GM23338 (cell line): ENCODE results near the gene MAPK8. TPM values are rescaled to one million over a fixed set of nuclear protein-coding genes. Genes with fewer than 3 reads are reported as not detected.
A peak's percentile ranks its signal among the peaks of the same experiment; 100 is the strongest.

Source experiments
- ATAC-seq: fragments of 200-7000 bp; cut with Tn5 transposase; 3 replicates; pipeline ENCODE4 v1.9.1; 2020
- DNase-seq: peaks from one replicate; pipeline ENCODE4 v3.0.0-alpha.2; 2015; ENCODE audit warnings: low spot score
- H2AFZ ChIP-seq: fragments of 200-600 bp; sonication (generic); 2 replicates; pipeline ENCODE4 v1.8.0; 2016; ENCODE audit warnings: antibody characterized with exemption, mild to moderate bottlenecking, moderate library complexity
- H3F3A ChIP-seq: fragments of 200-600 bp; sonication (generic); replicated peaks from 2 replicates; pipeline ENCODE4 v1.8.0; 2017; ENCODE audit warnings: antibody characterized with exemption, mixed run types, low read depth
- H3K27ac ChIP-seq: fragments of 200-600 bp; sonication (generic); 2 replicates; pipeline ENCODE4 v1.6.1; 2016; ENCODE audit warnings: low read depth
- H3K27me3 ChIP-seq: fragments of 200-600 bp; sonication (generic); 2 replicates; pipeline ENCODE4 v1.8.0; 2016; ENCODE audit warnings: mild to moderate bottlenecking, mixed run types, moderate library complexity; ENCODE audit not compliant: insufficient read depth
- H3K36me3 ChIP-seq: fragments of 200-600 bp; sonication (generic); 2 replicates; pipeline ENCODE4 v1.8.0; 2016; ENCODE audit warnings: mild to moderate bottlenecking; ENCODE audit not compliant: insufficient read depth
- H3K4me1 ChIP-seq: fragments of 200-600 bp; sonication (generic); 2 replicates; pipeline ENCODE4 v1.8.0; 2016; ENCODE audit warnings: mild to moderate bottlenecking, moderate library complexity; ENCODE audit not compliant: insufficient read depth
- H3K4me2 ChIP-seq: fragments of 200-600 bp; sonication (generic); 2 replicates; pipeline ENCODE4 v1.7.1; 2017; ENCODE audit warnings: mixed run types
- H3K4me3 ChIP-seq: fragments of 200-600 bp; sonication (generic); 2 replicates; pipeline ENCODE4 v1.6.1; 2016; ENCODE audit warnings: mixed run types
- H3K79me2 ChIP-seq: fragments of 200-600 bp; sonication (generic); replicated peaks from 2 replicates; pipeline ENCODE4 v1.8.0; 2017; ENCODE audit warnings: mild to moderate bottlenecking; ENCODE audit not compliant: insufficient read depth
- H3K9me2 ChIP-seq: fragments of 200-600 bp; sonication (generic); 2 replicates; pipeline ENCODE4 v1.8.0; 2017; ENCODE audit not compliant: insufficient read depth
- H4K20me1 ChIP-seq: fragments of 200-600 bp; sonication (generic); replicated peaks from 2 replicates; pipeline ENCODE4 v1.8.0; 2017; ENCODE audit warnings: mild to moderate bottlenecking; ENCODE audit not compliant: insufficient read depth
- H3K27ac Mint-ChIP-seq: 2 replicates; pipeline ENCODE4 v1.8.0; 2020; ENCODE audit warnings: inconsistent platforms, mild to moderate bottlenecking, moderate library complexity, mixed read lengths
- H3K27me3 Mint-ChIP-seq: 3 replicates; pipeline ENCODE4 v1.8.0; 2022; ENCODE audit warnings: low read depth, mild to moderate bottlenecking, moderate library complexity, mixed read lengths, inconsistent platforms; ENCODE audit not compliant: insufficient read depth, poor library complexity
- H3K36me3 Mint-ChIP-seq: 3 replicates; pipeline ENCODE4 v1.8.0; 2021; ENCODE audit warnings: low read depth, mild to moderate bottlenecking, inconsistent platforms, moderate library complexity, mixed read lengths
- H3K4me1 Mint-ChIP-seq: 3 replicates; pipeline ENCODE4 v1.8.0; 2020; ENCODE audit warnings: mild to moderate bottlenecking, inconsistent platforms, mixed read lengths
- H3K4me3 Mint-ChIP-seq: 3 replicates; pipeline ENCODE4 v1.8.0; 2021; ENCODE audit warnings: moderate library complexity, mild to moderate bottlenecking, inconsistent platforms, mixed read lengths
- H3K9me3 Mint-ChIP-seq: 3 replicates; pipeline ENCODE4 v1.8.0; 2020; ENCODE audit warnings: moderate library complexity, mild to moderate bottlenecking, inconsistent platforms, mixed read lengths
- CREB1 ChIP-seq: fragments of 250-450 bp; sonication (Bioruptor Pico); IDR thresholded peaks from 2 replicates; pipeline ENCODE4 v1.5.0; 2020; ENCODE audit warnings: low read depth, mild to moderate bottlenecking, moderate library complexity
- CTCF ChIP-seq, 2 experiments: fragments of 200-600 bp in 1 of 2; sonication (generic) in 1 of 2; conservative IDR thresholded peaks; 2 replicates each; pipeline versions ENCODE4 v1.5.1 to v1.6.1; 2016 to 2017; ENCODE audit warnings: antibody characterized with exemption in 2 of 2, low read depth in 2 of 2, mild to moderate bottlenecking in 2 of 2, moderate library complexity in 1 of 2
- ETS1 ChIP-seq: IDR thresholded peaks from 2 replicates; pipeline ENCODE4 v1.6.1; 2016; ENCODE audit warnings: antibody characterized with exemption
- EZH2 ChIP-seq: fragments of 200-600 bp; sonication (generic); IDR thresholded peaks from one replicate; pipeline ENCODE4 v1.8.0; 2017; ENCODE audit warnings: antibody characterized with exemption, mild to moderate bottlenecking, low read depth; ENCODE audit not compliant: unreplicated experiment
- EZH2phosphoT487 ChIP-seq: fragments of 200-600 bp; sonication (generic); IDR thresholded peaks from one replicate; pipeline ENCODE4 v1.8.1; 2018; ENCODE audit warnings: antibody characterized with exemption; ENCODE audit not compliant: unreplicated experiment
- JUNB ChIP-seq: IDR thresholded peaks from one replicate; pipeline ENCODE4 v1.6.1; 2016; ENCODE audit warnings: antibody characterized with exemption; ENCODE audit not compliant: unreplicated experiment
- NANOG ChIP-seq: IDR thresholded peaks from 2 replicates; pipeline ENCODE4 v1.6.1; 2016; ENCODE audit warnings: antibody characterized with exemption, borderline replicate concordance
- POLR2AphosphoS5 ChIP-seq: IDR thresholded peaks from 2 replicates; pipeline ENCODE4 v1.6.1; 2016; ENCODE audit warnings: antibody characterized with exemption, low read depth
- REST ChIP-seq: IDR thresholded peaks from one replicate; pipeline ENCODE4 v1.6.1; 2018; ENCODE audit warnings: antibody characterized with exemption; ENCODE audit not compliant: unreplicated experiment
- STAT1 ChIP-seq: IDR thresholded peaks from one replicate; pipeline ENCODE4 v1.6.1; 2016; ENCODE audit warnings: antibody characterized with exemption; ENCODE audit not compliant: unreplicated experiment
- ZNF114 ChIP-seq: fragments of 250-450 bp; sonication (Bioruptor Pico); IDR thresholded peaks from 2 replicates; pipeline ENCODE4 v1.5.0; 2020; ENCODE audit warnings: mild to moderate bottlenecking, moderate library complexity
- ZNF331 ChIP-seq: fragments of 250-450 bp; sonication (Bioruptor Pico); IDR thresholded peaks from 2 replicates; pipeline ENCODE4 v1.5.0; 2020; ENCODE audit warnings: low read depth, mild to moderate bottlenecking, moderate library complexity
- ZNF462 ChIP-seq: fragments of 250-450 bp; sonication (Bioruptor Pico); IDR thresholded peaks from 2 replicates; pipeline ENCODE4 v1.5.0; 2020; ENCODE audit warnings: mild to moderate bottlenecking, moderate library complexity
- polyA plus RNA-seq: library from polyadenylated mRNA; unstranded; fragments of >200 nt; fragmentation: Nextera tagmentation; extraction: Ambion mirVana; gene quantifications from 2 replicates; pipeline ENCODE4 v1.2.1, GENCODE V29; 2016
- total RNA-seq: library from RNA; depleted of rRNA; stranded (reverse); fragments of >200 nt; shearing (Covaris generic); gene quantifications from 2 replicates; pipeline ENCODE4 v1.2.3, GENCODE V29; 2014

MAPK8 gene
- total and polyA plus RNA-seq, 2 experiments from 2014 or later: 52.4 to 73.6 TPM

GRCh38 chr10:48290286-48290685 lies 16.2 kb upstream of the MAPK8 start:
- Histone ChIP-seq H3F3A (no peaks in the 10 kb centered on the region), H4K20me1 (no peaks in the 10 kb centered on the region), H3K27me3 (no peaks in the 10 kb centered on the region), H2AFZ (peak overlapping the region; percentile 39), H3K79me2 (no peaks in the 10 kb centered on the region), H3K4me3 (no peak overlapping the region), H3K27ac (no peak overlapping the region), H3K9me2 (0 out of 2 replicates have a peak, but pooled peaks cover 3% of the 10 kb centered on the region), H3K4me1 (0 out of 2 replicates have a peak, but pooled peaks cover 3% of the 10 kb centered on the region), H3K4me2 (no peak overlapping the region), H3K36me3 (no peaks in the 10 kb centered on the region)
- Mint-ChIP-seq H3K4me1 (peaks cover 10% of the 10 kb centered on the region; the same call in 2 of the 3 replicates), H3K27me3 (peaks cover 2% of the 10 kb centered on the region), H3K9me3 (peaks cover 2% of the 10 kb centered on the region; the same call in 2 of the 3 replicates), H3K36me3 (no peaks in the 10 kb centered on the region; the same call in 2 of the 3 replicates), H3K27ac (no peak overlapping the region), H3K4me3 (no peak overlapping the region)
- DNase-seq (no peak), ATAC-seq (no peak)
- TF ChIP-seq CTCF (conservative IDR thresholded peaks at IDR 0.05; ENCODE audit: low read depth in 2 of 2) (no peak), EZH2phosphoT487 (no peak), ZNF462 (CRISPR knock-in tag) (no peak), ZNF331 (CRISPR knock-in tag) (no peak), JUNB (no peak), NANOG (no peak), ETS1 (no peak), POLR2AphosphoS5 (no peak), CREB1 (no peak), REST (no peak), STAT1 (no peak), ZNF114 (no peak), EZH2 (no peak)
